Measurements from ENCODE around the gene PLS3.
"Not testable (repeated sequence)": the region's sequence is repeated elsewhere in the genome, so short reads cannot be mapped to it uniquely, and the experiment has no call there.

Gene PLS3

GRCh38 chrX:115603534-115604074 lies 42.6 kb downstream of the PLS3 start:
- FAIRE-seq (no peak), DNase-seq (ENCODE audit: insufficient read length, low spot score) (no peak)

- no peak for DNase-seq (ENCODE audit: insufficient read length, low spot score)
- no peak for FAIRE-seq
Observed at GRCh38 chrX:115606861-115607260, 45.9 kb downstream of the PLS3 start.

- DNase-seq (ENCODE audit: insufficient read length, low spot score) (no peak), FAIRE-seq (peak; percentile 54)
Observed at GRCh38 chrX:115609621-115610020, 48.6 kb downstream of the PLS3 start.

- FAIRE-seq (no peak), DNase-seq (ENCODE audit: insufficient read length, low spot score) (no peak)
Observed at GRCh38 chrX:115616943-115617563, 56.1 kb downstream of the PLS3 start.

GRCh38 chrX:115622534-115622933 lies 61.6 kb downstream of the PLS3 start:
- FAIRE-seq (no peak), DNase-seq (ENCODE audit: insufficient read length, low spot score) (no peak)

- DNase-seq (ENCODE audit: insufficient read length, low spot score) (no peak), FAIRE-seq (no peak)
Observed at GRCh38 chrX:115624916-115625315, 63.9 kb downstream of the PLS3 start.

GRCh38 chrX:115625572-115626301 lies 64.8 kb downstream of the PLS3 start:
- no peak for FAIRE-seq
- DNase-seq (ENCODE audit: insufficient read length, low spot score), result no peak

- DNase-seq (ENCODE audit: insufficient read length, low spot score) (no peak), FAIRE-seq (no peak)
Observed at GRCh38 chrX:115630204-115630603, 69.2 kb downstream of the PLS3 start.

- FAIRE-seq (no peak), DNase-seq (ENCODE audit: insufficient read length, low spot score) (no peak)
Observed at GRCh38 chrX:115632455-115632854, 71.5 kb downstream of the PLS3 start.

- not testable (repeated sequence) for DNase-seq (ENCODE audit: insufficient read length, low spot score); FAIRE-seq
Observed at GRCh38 chrX:115633397-115633796, 72.4 kb downstream of the PLS3 start.

- FAIRE-seq (no peak), DNase-seq (ENCODE audit: insufficient read length, low spot score) (no peak)
Observed at GRCh38 chrX:115639334-115639880, 78.4 kb downstream of the PLS3 start.

- no peak for DNase-seq (ENCODE audit: insufficient read length, low spot score)
- no peak for FAIRE-seq
Observed at GRCh38 chrX:115642311-115642710, 81.3 kb downstream of the PLS3 start.

GRCh38 chrX:115642895-115643530 lies 82.0 kb downstream of the PLS3 start:
- FAIRE-seq (no peak), DNase-seq (ENCODE audit: insufficient read length, low spot score) (no peak)

GRCh38 chrX:115644397-115644796 lies 83.4 kb downstream of the PLS3 start:
- DNase-seq (ENCODE audit: insufficient read length, low spot score), result not testable (repeated sequence)

GRCh38 chrX:115649461-115650063 lies 88.6 kb downstream of the PLS3 start:
- DNase-seq (ENCODE audit: insufficient read length, low spot score) (no peak), FAIRE-seq (no peak)

More at GRCh38 chrX:115644397-115644796, 83.4 kb downstream of the PLS3 start:
- not testable (repeated sequence) for FAIRE-seq

GRCh38 chrX:115650449-115650848 lies 89.5 kb downstream of the PLS3 start:
- FAIRE-seq, result no peak
- no peak for DNase-seq (ENCODE audit: insufficient read length, low spot score)

GRCh38 chrX:115650916-115651315 lies 89.9 kb downstream of the PLS3 start:
- FAIRE-seq (no peak), DNase-seq (ENCODE audit: insufficient read length, low spot score) (no peak)

- FAIRE-seq (no peak), DNase-seq (ENCODE audit: insufficient read length, low spot score) (no peak)
Observed at GRCh38 chrX:115652221-115652620, 91.2 kb downstream of the PLS3 start.

GRCh38 chrX:115665122-115665521 lies 104.1 kb downstream of the PLS3 start:
- DNase-seq (ENCODE audit: insufficient read length, low spot score) (no peak), FAIRE-seq (no peak)

- FAIRE-seq (no peak), DNase-seq (ENCODE audit: insufficient read length, low spot score) (no peak)
Observed at GRCh38 chrX:115679460-115679859, 118.5 kb downstream of the PLS3 start.

GRCh38 chrX:115687595-115687994 lies 126.6 kb downstream of the PLS3 start:
- DNase-seq (ENCODE audit: insufficient read length, low spot score) (no peak), FAIRE-seq (no peak)

All from GM19239 (cell line).